HG02610 (cell line): ENCODE data around the gene CLEC2L.

Experiments
- ATAC-seq: cut with Tn5 transposase; IDR thresholded peaks from one replicate; pipeline ENCODE4 v1.9.1; 2021; ENCODE audit warnings: mild to moderate bottlenecking, moderate library complexity; ENCODE audit not compliant: unreplicated experiment

CLEC2L gene

DNA sequence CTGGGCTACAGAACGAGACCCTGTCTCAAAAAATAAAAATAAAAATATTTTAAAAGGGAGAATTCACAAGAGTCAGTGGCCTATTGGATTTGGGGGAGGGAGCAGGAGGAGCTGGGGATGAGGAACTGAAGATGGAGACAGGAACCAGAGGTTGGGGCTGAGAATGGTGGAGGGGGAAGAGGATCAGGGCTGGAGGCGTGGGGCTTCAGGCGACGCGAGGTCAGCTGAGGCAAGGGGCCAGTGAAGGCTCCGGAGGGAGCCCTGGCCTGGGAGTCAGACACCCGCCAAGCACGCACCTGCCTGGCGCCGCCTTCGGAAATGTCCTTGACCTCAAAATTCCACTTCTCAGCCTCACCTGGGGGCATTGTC lies 671 bp upstream of the CLEC2L start:
- no peak for ATAC-seq

DNA sequence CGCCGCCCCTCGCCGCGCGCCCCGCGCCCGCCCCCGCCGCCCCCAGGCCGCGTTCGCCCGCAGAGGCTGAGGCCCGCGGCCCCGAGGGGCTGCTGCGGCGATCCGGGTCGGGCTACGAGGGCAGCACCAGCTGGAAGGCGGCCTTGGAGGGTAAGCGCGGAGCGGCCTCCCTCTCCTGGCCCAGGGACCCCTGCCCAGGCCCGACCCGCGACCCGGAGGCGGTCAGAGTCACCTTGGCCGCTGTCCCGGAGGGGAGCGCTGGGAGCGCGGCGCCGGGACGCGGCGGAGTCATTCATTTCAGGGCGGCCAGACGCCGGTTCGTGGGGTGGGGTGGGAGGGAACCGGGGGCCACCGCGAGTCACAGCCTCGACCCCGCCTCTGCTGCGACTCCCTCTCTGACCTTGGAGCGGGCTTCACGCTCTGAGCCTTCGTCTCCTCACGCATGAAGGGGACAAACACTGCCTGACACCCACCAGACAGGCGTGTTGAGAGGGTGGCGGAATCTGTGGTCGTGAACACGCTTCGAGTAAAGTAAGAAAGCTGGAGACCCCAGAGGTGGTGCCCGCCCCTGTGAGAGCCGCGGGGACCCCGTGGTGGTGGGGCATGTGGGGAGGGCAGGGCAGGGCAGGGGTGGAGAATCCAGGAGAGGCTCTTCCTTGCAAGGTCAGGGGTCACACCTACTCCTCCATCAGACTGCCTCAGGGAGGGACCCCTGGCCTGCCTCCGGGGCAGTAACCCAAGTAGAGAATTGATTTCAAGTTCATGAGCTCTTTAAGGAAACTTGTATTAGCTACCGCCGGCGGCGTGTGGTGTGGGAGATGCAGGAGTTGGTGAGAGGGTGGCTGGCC lies 707 bp downstream of the CLEC2L start:
- ATAC-seq, result no peak

GRCh38 chr7:139525239-139525638 lies 1.8 kb downstream of the CLEC2L start:
- no peak for ATAC-seq

GRCh38 chr7:139525750-139526149 lies 2.3 kb downstream of the CLEC2L start:
- ATAC-seq, result no peak

DNA sequence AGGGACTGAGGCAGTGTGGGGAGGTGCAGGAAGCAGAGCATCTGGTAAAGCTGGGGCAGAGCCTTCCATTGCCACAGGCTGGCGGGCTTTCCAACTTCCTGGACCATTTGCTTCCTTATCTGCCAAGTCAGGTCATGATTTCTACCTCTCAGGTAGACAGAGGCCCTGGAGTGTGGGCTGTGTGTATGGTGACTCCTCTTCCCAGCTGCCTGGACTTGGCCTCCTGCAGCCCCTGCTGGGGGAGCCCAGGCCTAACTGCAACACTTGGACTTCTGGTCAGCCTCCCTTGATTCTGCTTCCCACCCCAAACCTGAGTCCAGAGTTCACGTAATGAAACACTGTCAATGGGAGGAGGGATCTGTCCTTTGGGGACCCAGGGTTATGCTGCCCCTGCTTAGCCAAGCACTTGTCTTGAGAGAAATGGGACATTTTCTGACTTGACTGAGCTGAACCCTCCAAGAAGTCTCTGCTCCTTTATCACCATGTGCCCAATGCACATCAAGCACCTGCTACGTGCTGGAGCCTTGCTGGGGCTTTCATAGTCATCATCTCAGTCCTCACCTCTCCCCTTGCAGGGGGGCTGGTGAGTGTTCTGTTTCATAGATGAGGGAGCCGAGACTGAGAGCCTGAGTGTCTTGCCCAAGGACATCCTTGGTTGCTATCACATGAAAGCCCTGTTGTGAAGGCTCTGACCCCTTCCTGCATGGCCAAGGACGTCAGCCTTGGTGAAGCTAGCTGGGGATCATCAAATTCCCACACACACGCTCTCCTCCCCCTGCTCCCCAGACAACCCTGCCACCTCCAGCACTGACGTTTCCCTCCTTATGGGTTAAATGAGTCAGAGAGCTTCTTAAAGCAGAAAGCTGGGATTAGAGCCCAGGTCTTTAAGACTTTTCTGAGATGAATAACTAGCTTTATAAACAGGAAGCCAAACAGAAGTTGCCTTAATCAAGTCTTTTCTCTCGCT lies 3.4 kb downstream of the CLEC2L start:
- no peak for ATAC-seq

- no peak for ATAC-seq
Observed at GRCh38 chr7:139531094-139531493, 7.6 kb downstream of the CLEC2L start.

GRCh38 chr7:139532636-139533155 lies 9.2 kb downstream of the CLEC2L start:
- no peak for ATAC-seq

DNA sequence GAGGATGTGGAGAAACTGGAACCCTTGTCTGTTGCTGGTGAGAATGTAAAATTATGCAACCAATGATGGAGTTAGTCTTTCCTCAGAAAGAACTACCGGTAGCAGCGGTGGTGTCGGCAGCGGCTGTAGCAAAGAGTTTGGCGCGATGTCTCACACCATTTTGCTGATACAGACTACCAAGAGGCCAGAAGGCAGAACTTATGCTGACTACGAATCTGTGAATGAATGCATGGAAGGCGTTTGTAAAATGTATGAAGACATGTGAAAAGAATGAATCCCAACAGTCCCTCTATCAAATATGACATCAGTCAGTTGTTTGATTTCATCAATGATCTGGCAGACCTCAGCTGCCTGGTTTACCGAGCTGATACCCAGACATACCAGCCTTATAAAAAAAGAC lies 10.6 kb downstream of the CLEC2L start:
- ATAC-seq, result no peak

DNA sequence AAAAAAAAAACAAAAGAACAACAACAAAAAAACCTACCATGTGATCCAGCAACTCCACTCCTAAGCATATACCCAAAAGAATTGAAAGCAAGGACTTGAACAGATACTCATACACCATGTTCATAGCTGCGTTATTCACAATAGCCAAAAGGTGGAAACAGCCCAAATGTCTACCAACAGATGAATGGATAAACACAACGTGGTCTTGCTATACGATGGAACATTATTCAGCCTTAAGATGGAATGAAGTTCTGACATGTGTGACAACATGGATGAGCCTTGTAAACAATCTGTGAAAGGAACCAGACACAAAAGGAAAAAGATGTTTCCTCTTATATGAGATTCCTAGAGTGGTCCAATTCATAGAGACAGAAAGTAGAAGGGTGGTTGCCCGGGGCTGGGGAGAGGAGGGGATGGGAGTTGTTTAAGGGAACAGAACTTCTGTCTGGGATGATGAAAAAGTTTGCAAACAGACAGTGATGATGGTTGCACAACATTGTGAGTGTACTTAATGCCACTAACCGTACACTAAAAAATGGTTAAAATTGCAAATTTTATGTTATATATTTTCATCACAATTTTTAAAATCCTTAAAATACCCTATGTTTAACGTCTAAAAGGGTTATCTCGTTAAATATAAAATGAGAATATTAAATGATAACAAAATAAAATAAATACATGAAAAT lies 11.6 kb downstream of the CLEC2L start:
- ATAC-seq, result no peak

DNA sequence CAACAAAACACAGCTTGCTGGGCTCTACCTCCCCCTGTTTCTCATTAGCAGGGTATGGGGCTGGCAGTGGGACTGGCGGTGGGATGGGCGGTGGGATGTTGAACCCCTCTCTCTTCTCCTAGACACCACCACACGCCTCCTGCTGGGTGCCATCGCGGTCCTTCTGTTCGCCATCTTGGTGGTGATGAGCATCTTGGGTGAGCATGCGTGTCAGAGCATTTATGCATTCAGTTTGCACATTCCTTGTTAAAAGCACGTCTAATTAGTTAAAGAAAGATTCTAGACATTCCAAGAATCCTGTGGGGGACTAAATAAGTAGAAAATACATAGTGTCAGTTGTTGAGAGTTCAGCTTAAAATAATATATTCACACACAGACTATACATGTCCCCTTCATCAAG lies 12.7 kb downstream of the CLEC2L start:
- no peak for ATAC-seq

GRCh38 chr7:139538881-139539635 lies 15.6 kb downstream of the CLEC2L start:
- ATAC-seq, result no peak

- ATAC-seq, result no peak
Observed at GRCh38 chr7:139540203-139540602, 16.7 kb downstream of the CLEC2L start.

DNA sequence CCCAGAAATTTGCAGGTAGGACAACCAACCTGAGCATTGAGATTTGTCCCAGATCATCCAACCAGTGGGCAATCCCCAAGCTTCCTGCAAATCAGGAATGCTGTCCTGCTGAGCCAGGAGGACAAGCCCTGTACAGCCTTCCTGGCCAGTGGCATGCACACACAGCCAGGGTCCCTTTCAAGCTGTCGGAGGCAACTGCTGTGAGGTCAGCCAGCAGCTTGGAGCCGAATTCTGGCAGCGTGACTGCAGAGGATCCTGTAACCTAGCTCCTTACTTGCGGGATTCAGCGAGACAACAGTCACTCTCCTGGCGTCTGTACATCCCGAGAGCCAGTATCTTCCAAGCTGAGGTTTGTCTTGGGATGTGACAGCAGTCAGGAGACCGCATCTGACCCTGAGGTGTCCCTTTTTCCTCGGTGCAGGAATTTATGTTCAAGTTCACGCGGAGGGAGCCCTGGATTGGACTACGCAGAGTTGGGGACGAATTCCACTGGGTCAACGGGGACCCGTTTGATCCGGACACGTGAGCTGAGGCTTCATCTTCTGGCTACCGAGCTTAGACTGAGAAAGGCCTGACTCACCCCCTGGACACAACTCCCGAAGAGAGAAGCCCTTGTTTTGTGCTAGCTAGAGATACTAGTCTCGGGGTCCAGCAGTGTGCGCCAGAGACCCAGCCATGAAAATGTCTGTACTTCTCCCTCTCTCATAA lies 18.3 kb downstream of the CLEC2L start:
- no peak for ATAC-seq

DNA sequence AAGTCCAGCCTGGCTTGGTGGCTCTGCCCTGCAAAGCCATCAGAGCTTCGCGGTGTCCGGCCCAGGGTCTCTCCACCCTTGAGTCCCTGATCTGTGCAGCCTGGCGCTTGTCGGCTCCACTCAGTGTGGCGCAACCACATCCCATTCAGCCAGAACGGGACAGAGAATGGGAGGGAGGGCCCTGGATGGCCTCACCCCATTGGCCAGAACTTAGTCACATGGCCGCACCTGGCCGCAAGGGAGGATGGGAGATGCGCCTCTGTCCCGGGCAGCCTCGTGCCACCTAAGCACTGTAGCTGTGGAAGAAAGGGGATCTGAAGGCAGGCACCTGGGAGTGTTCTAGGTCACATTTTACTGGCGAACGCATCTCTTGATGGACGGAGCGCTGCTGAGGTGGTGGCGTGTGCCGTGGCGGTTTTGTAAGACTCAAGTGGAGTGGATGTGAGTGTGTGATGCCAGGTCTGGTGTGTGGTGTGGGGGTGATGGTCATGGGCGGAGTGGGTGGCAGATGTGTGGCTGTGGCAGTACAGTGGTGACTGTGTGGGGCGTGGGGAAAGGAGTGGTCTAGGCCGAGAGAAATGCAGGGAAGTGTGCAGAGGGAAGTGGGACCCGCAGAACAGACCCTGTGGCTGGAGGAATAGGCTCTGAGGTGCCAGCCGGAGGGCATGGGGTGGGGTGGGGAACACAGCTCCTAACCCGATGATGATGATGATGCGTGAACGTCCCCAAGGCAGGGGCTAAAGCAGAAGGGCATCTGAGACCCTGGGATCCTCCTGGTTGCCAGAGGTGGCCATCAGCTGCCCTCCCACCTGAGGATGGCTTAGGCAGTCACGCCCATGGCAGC lies 19.0 kb downstream of the CLEC2L start:
- ATAC-seq, result no peak

DNA sequence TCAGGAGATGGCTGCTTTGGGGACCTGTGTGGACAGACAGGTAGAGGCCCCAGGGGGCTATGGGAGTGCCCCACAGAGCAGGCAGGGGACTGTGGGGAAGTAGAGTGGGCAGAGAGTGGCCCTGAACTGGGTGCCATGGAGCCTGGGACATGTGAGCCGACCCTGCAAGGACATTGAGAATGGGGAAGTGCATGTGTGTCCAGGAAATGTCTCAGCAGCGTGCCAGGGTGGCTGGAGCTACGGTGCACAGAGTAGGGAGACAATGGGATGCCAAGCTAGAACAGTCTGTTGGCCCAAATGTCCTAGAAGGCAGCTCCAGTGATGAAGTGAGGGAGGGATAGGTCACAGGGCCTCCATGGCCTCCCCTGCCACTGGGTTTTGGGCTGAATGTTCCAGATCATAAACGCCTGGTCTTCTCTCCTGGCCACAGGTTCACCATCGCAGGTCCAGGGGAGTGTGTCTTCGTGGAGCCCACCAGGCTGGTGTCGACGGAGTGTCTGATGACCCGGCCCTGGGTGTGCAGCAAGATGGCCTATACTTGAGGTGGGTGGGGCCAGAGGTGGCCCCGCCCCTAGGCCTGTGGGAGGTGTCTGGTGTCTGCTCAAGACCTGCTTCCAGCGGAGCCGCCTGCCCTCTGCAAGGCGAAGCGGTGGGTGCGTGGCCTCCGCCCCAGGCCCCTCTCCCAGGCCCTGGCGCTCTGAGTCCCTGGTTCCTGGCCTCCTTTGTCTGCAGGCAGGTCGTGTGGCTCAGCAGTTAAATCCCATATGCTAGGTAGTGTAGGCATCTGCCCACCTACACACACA lies 20.5 kb downstream of the CLEC2L start:
- ATAC-seq, result no peak

- ATAC-seq, result no peak
Observed at GRCh38 chr7:139544645-139545044, 21.2 kb downstream of the CLEC2L start.

GRCh38 chr7:139548302-139549028 lies 25.0 kb downstream of the CLEC2L start:
- no peak for ATAC-seq
